HepG2 (cell line): ENCODE data around the gene OLR1. TPM values are rescaled to one million over a fixed set of nuclear protein-coding genes. Genes with fewer than 3 reads are reported as not detected.

ENCODE experiments used
- ATF7 ChIP-seq, 2 experiments: fragments of 450-650 bp in 1 of 2; sonication (generic) in 1 of 2; formaldehyde crosslinking in 1 of 2; IDR thresholded peaks; 2 replicates each; pipeline versions ENCODE4 v1.4.0 to v1.6.1; 2016 to 2020; ENCODE audit warnings: antibody characterized with exemption in 1 of 2, mild to moderate bottlenecking in 1 of 2, missing genetic modification reagents in 1 of 2
- CEBPG ChIP-seq: IDR thresholded peaks from 2 replicates; pipeline ENCODE4 v1.6.1; 2016
- CENPBD1 ChIP-seq: sonication (generic); formaldehyde crosslinking; IDR thresholded peaks from 2 replicates; pipeline ENCODE4 v1.8.0; 2022; ENCODE audit warnings: missing genetic modification reagents, low read depth, mild to moderate bottlenecking, borderline replicate concordance
- FOXK1 ChIP-seq: sonication (generic); formaldehyde crosslinking; IDR thresholded peaks from 2 replicates; pipeline ENCODE4 v1.4.0; 2020; ENCODE audit warnings: low read depth, missing genetic modification reagents, borderline replicate concordance
- IKZF1 ChIP-seq: fragments of 450-650 bp; IDR thresholded peaks from 2 replicates; pipeline ENCODE4 v1.7.1; 2016
- KIAA2018 ChIP-seq: sonication (generic); formaldehyde crosslinking; IDR thresholded peaks from 2 replicates; pipeline ENCODE4 v1.5.0; 2020; ENCODE audit warnings: mild to moderate bottlenecking, missing genetic modification reagents, borderline replicate concordance
- LBX2 ChIP-seq: sonication (generic); formaldehyde crosslinking; IDR thresholded peaks from 2 replicates; pipeline ENCODE4 v1.5.0; 2020; ENCODE audit warnings: missing genetic modification reagents, mild to moderate bottlenecking, borderline replicate concordance
- MLLT10 ChIP-seq: sonication (generic); formaldehyde crosslinking; IDR thresholded peaks from 2 replicates; pipeline ENCODE4 v1.4.0; 2020; ENCODE audit warnings: missing genetic modification reagents
- NKX3-1 ChIP-seq: sonication (generic); formaldehyde crosslinking; IDR thresholded peaks from 2 replicates; pipeline ENCODE4 v1.5.0; 2020; ENCODE audit warnings: missing genetic modification reagents
- RARA ChIP-seq: IDR thresholded peaks from 2 replicates; pipeline ENCODE4 v1.6.1; 2016; ENCODE audit warnings: missing genetic modification reagents, missing compliant biosample characterization
- SAFB2 ChIP-seq: sonication (generic); formaldehyde crosslinking; IDR thresholded peaks from 2 replicates; pipeline ENCODE4 v1.5.1; 2020; ENCODE audit warnings: missing genetic modification reagents, low read depth, mild to moderate bottlenecking, borderline replicate concordance
- THYN1 ChIP-seq: sonication (generic); formaldehyde crosslinking; IDR thresholded peaks from 2 replicates; pipeline ENCODE4 v1.8.1; 2023; ENCODE audit warnings: low read depth, mild to moderate bottlenecking, moderate library complexity, missing genetic modification reagents, borderline replicate concordance
- ZC3H13 ChIP-seq: sonication (generic); formaldehyde crosslinking; IDR thresholded peaks from 2 replicates; pipeline ENCODE4 v1.8.1; 2023; ENCODE audit warnings: mild to moderate bottlenecking, missing genetic modification reagents, moderate library complexity
- ZFP36L2 ChIP-seq: sonication (generic); formaldehyde crosslinking; IDR thresholded peaks from 2 replicates; pipeline ENCODE4 v1.4.0; 2020; ENCODE audit warnings: missing genetic modification reagents
- ZNF225 ChIP-seq: sonication (generic); formaldehyde crosslinking; IDR thresholded peaks from 2 replicates; pipeline ENCODE4 v1.4.0; 2020; ENCODE audit warnings: mild to moderate bottlenecking, missing genetic modification reagents
- ZNF260 ChIP-seq: sonication (generic); formaldehyde crosslinking; IDR thresholded peaks from 2 replicates; pipeline ENCODE4 v1.4.0; 2020; ENCODE audit warnings: missing genetic modification reagents, low read depth, mild to moderate bottlenecking, borderline replicate concordance
- ZNF329 ChIP-seq: sonication (generic); formaldehyde crosslinking; IDR thresholded peaks from 2 replicates; pipeline ENCODE4 v1.9.0; 2021; ENCODE audit warnings: low read depth, mild to moderate bottlenecking, missing genetic modification reagents
- ZNF674 ChIP-seq: sonication (generic); formaldehyde crosslinking; IDR thresholded peaks from 2 replicates; pipeline ENCODE4 v1.5.0; 2020; ENCODE audit warnings: low read depth, mild to moderate bottlenecking, missing genetic modification reagents
- polyA plus RNA-seq, 8 experiments: library from polyadenylated mRNA; depleted of rRNA in 3 of 8; stranded (reverse) in 7 of 8; unstranded in 1 of 8; fragments of >200 nt; fragmentation: Illumina TruSeq in 4 of 8; extraction: Trizol in 4 of 8; gene quantifications; 2 replicates each; pipeline versions ENCODE4 v1.2.1 to v1.2.3, GENCODE V29; 2011 to 2016; ENCODE audit warnings: low read depth in 4 of 8, missing spikeins in 1 of 8, mixed read lengths in 1 of 8; ENCODE audit not compliant: insufficient read depth in 1 of 8
- total RNA-seq, 5 experiments: library from RNA; depleted of rRNA; stranded (reverse); fragments of >200 nt; fragmentation: Illumina TruSeq; extraction: Trizol; gene quantifications; 2 replicates each; pipeline ENCODE4 v1.2.3, GENCODE V29; 2016; ENCODE audit warnings: low read depth in 1 of 5

OLR1 gene
- total and polyA plus RNA-seq, 2 of the 13 experiments (the other 11 are each of a cell fraction or from before 2014, with no cell fraction given): not detected

GRCh38 chr12:10211940-10212738 is 40.2 kb upstream of the OLR1 start (continued):
- TF ChIP-seq KIAA2018 (CRISPR knock-in tag): no peak
- no peak for TF ChIP-seq ZNF260 (CRISPR knock-in tag)
- TF ChIP-seq CEBPG (CRISPR knock-in tag): 0 out of 2 replicates have a peak, but pooled peaks have one; percentile 10
- 0 out of 2 replicates have a peak, but pooled peaks have one; percentile 7 for TF ChIP-seq ZFP36L2 (CRISPR knock-in tag)
- TF ChIP-seq ZNF674 (CRISPR knock-in tag): no peak
- peak; percentile 52; the same call in 1 of the 2 replicates for TF ChIP-seq ZNF329
- TF ChIP-seq ATF7 (IDR thresholded peaks at IDR 0.05): peak; percentile 16; the same call in 1 of the 2 replicates
- no peak for TF ChIP-seq ATF7 (CRISPR knock-in tag; IDR thresholded peaks at IDR 0.05)
- TF ChIP-seq LBX2 (CRISPR knock-in tag): no peak
- no peak for TF ChIP-seq ZC3H13 (CRISPR knock-in tag)
- no peak for TF ChIP-seq NKX3-1 (CRISPR knock-in tag)
- no peak for TF ChIP-seq CENPBD1 (CRISPR knock-in tag)
- no peak for TF ChIP-seq IKZF1
- no peak for TF ChIP-seq THYN1 (CRISPR knock-in tag)
- no peak for TF ChIP-seq ZNF225 (CRISPR knock-in tag)
- TF ChIP-seq RARA: peak; percentile 91
- TF ChIP-seq MLLT10: no peak
- TF ChIP-seq FOXK1 (CRISPR knock-in tag): peak; percentile 90; the same call in 1 of the 2 replicates
- TF ChIP-seq SAFB2: no peak
